HEK293 (cell line): ENCODE data around the gene TEX38.

Experiments used
- ATF2 ChIP-seq: fragments of 450-650 bp; formaldehyde crosslinking; IDR thresholded peaks from 2 replicates; pipeline ENCODE4 v1.5.1; 2016; ENCODE audit warnings: missing biosample characterization, missing genetic modification characterization, low read depth
- GLI2 ChIP-seq: fragments of 450-650 bp; formaldehyde crosslinking; IDR thresholded peaks from 2 replicates; pipeline ENCODE4; 2017; ENCODE audit warnings: missing biosample characterization, missing genetic modification characterization, low read depth, borderline replicate concordance
- HOXA7 ChIP-seq: sonication (generic); formaldehyde crosslinking; IDR thresholded peaks from 2 replicates; pipeline ENCODE4 v1.8.1; 2022; ENCODE audit warnings: missing genetic modification reagents, borderline replicate concordance
- MZF1 ChIP-seq: fragments of 450-650 bp; formaldehyde crosslinking; IDR thresholded peaks from 2 replicates; pipeline ENCODE4 v1.5.1; 2017; ENCODE audit warnings: missing biosample characterization, missing genetic modification characterization, borderline replicate concordance
- WT1 ChIP-seq: fragments of 450-650 bp; formaldehyde crosslinking; IDR thresholded peaks from 2 replicates; pipeline ENCODE4 v1.5.1; 2016; ENCODE audit warnings: missing biosample characterization, missing genetic modification characterization
- ZBTB10 ChIP-seq: fragments of 450-650 bp; formaldehyde crosslinking; IDR thresholded peaks from 2 replicates; pipeline ENCODE4 v1.5.1; 2016; ENCODE audit warnings: missing biosample characterization, missing genetic modification characterization
- ZBTB21 ChIP-seq: fragments of 450-650 bp; formaldehyde crosslinking; IDR thresholded peaks from 2 replicates; pipeline ENCODE4 v1.5.1; 2017; ENCODE audit warnings: missing biosample characterization, missing genetic modification characterization
- ZBTB7A ChIP-seq: fragments of 450-650 bp; formaldehyde crosslinking; IDR thresholded peaks from 2 replicates; pipeline ENCODE4 v1.5.1; 2016; ENCODE audit warnings: low read depth, missing biosample characterization, missing genetic modification characterization
- ZNF133 ChIP-seq: fragments of 450-650 bp; formaldehyde crosslinking; IDR thresholded peaks from 2 replicates; pipeline ENCODE4 v1.5.1; 2016; ENCODE audit warnings: missing biosample characterization, missing genetic modification characterization
- ZNF155 ChIP-seq: fragments of 450-650 bp; formaldehyde crosslinking; IDR thresholded peaks from 2 replicates; pipeline ENCODE4 v1.5.1; 2016; ENCODE audit warnings: missing biosample characterization, missing genetic modification characterization
- ZNF157 ChIP-seq: fragments of 450-650 bp; formaldehyde crosslinking; IDR thresholded peaks from 2 replicates; pipeline ENCODE4 v1.5.1; 2016; ENCODE audit warnings: missing biosample characterization, missing genetic modification characterization
- ZNF18 ChIP-seq: fragments of 450-650 bp; formaldehyde crosslinking; IDR thresholded peaks from 2 replicates; pipeline ENCODE4 v1.5.1; 2016; ENCODE audit warnings: missing biosample characterization, missing genetic modification characterization
- ZNF354C ChIP-seq: fragments of 450-650 bp; formaldehyde crosslinking; IDR thresholded peaks from 2 replicates; pipeline ENCODE4 v1.5.1; 2016; ENCODE audit warnings: missing biosample characterization, missing genetic modification characterization, low read depth, borderline replicate concordance
- ZNF394 ChIP-seq: fragments of 450-650 bp; formaldehyde crosslinking; IDR thresholded peaks from 2 replicates; pipeline ENCODE4 v1.5.1; 2016; ENCODE audit warnings: missing biosample characterization, missing genetic modification characterization, mild to moderate bottlenecking, moderate library complexity, borderline replicate concordance
- ZNF398 ChIP-seq: fragments of 450-650 bp; formaldehyde crosslinking; IDR thresholded peaks from 2 replicates; pipeline ENCODE4 v1.5.1; 2017; ENCODE audit warnings: missing biosample characterization, missing genetic modification characterization
- ZNF473 ChIP-seq: fragments of 450-650 bp; formaldehyde crosslinking; IDR thresholded peaks from 2 replicates; pipeline ENCODE4 v1.5.1; 2017; ENCODE audit warnings: missing biosample characterization, missing genetic modification characterization
- ZNF544 ChIP-seq: fragments of 450-650 bp; formaldehyde crosslinking; IDR thresholded peaks from 2 replicates; pipeline ENCODE4 v1.5.0; 2017; ENCODE audit warnings: missing biosample characterization, missing genetic modification characterization
- ZNF555 ChIP-seq: fragments of 450-650 bp; formaldehyde crosslinking; conservative IDR thresholded peaks from 2 replicates; pipeline ENCODE4 v1.5.1; 2017; ENCODE audit warnings: missing biosample characterization, mild to moderate bottlenecking, missing genetic modification characterization, inconsistent platforms
- ZNF600 ChIP-seq: fragments of 450-650 bp; formaldehyde crosslinking; IDR thresholded peaks from 2 replicates; pipeline ENCODE4 v1.5.1; 2016; ENCODE audit warnings: missing biosample characterization, missing genetic modification characterization
- ZNF654 ChIP-seq: fragments of 450-650 bp; formaldehyde crosslinking; IDR thresholded peaks from 2 replicates; pipeline ENCODE4 v1.5.1; 2016; ENCODE audit warnings: low read depth, missing biosample characterization, missing genetic modification characterization
- ZNF670 ChIP-seq: fragments of 450-650 bp; formaldehyde crosslinking; IDR thresholded peaks from 2 replicates; pipeline ENCODE4 v1.5.1; 2016; ENCODE audit warnings: missing biosample characterization, missing genetic modification characterization, low read depth
- ZNF677 ChIP-seq: fragments of 450-650 bp; IDR thresholded peaks from 2 replicates; pipeline ENCODE4 v1.5.0; 2018; ENCODE audit warnings: missing biosample characterization, mild to moderate bottlenecking, missing genetic modification characterization, moderate library complexity
- ZNF704 ChIP-seq: fragments of 450-650 bp; formaldehyde crosslinking; IDR thresholded peaks from 2 replicates; pipeline ENCODE4 v1.5.1; 2016; ENCODE audit warnings: missing biosample characterization, missing genetic modification characterization
- ZNF747 ChIP-seq: fragments of 450-650 bp; formaldehyde crosslinking; IDR thresholded peaks from 2 replicates; pipeline ENCODE4 v1.5.1; 2016; ENCODE audit warnings: missing biosample characterization, missing genetic modification characterization
- ZNF768 ChIP-seq: fragments of 450-650 bp; formaldehyde crosslinking; IDR thresholded peaks from 2 replicates; pipeline ENCODE4 v1.5.1; 2018; ENCODE audit warnings: missing biosample characterization, mild to moderate bottlenecking, missing genetic modification characterization
- ZNF843 ChIP-seq: fragments of 450-650 bp; formaldehyde crosslinking; IDR thresholded peaks from 2 replicates; pipeline ENCODE4 v1.5.1; 2016; ENCODE audit warnings: missing biosample characterization, missing genetic modification characterization
- TF ChIP-seq, protein P1 (sequence below): fragments of 450-650 bp; formaldehyde crosslinking; IDR thresholded peaks from 2 replicates; pipeline ENCODE4 v1.5.1; 2016; ENCODE audit warnings: missing biosample characterization, missing genetic modification characterization
- TF ChIP-seq, protein P2 (sequence below): fragments of 450-650 bp; formaldehyde crosslinking; IDR thresholded peaks from 2 replicates; pipeline ENCODE4; 2016; ENCODE audit warnings: missing biosample characterization, missing genetic modification characterization

TEX38 gene

GRCh38 chr1:46718727-46719622 lies 47.3 kb downstream of the TEX38 start, which contains the start of gene EFCAB14 (continued):
- TF ChIP-seq ATF2 (tag by site-specific recombination), result peak; percentile 98
- TF ChIP-seq WT1 (tag by site-specific recombination), result no peak; the same call in 1 of the 2 replicates
- no peak for TF ChIP-seq ZNF155
- no peak for TF ChIP-seq ZNF354C (tag by site-specific recombination)
- no peak for TF ChIP-seq ZNF473 (tag by site-specific recombination)
- no peak for TF ChIP-seq HOXA7
- no peak for TF ChIP-seq GLI2
- no peak for TF ChIP-seq ZNF133
- TF ChIP-seq ZNF704, result no peak
- no peak for TF ChIP-seq ZNF394
- no peak for TF ChIP-seq MZF1 (tag by site-specific recombination)
- no peak for TF ChIP-seq ZNF747 (tag by site-specific recombination)
- TF ChIP-seq, protein P1, sequence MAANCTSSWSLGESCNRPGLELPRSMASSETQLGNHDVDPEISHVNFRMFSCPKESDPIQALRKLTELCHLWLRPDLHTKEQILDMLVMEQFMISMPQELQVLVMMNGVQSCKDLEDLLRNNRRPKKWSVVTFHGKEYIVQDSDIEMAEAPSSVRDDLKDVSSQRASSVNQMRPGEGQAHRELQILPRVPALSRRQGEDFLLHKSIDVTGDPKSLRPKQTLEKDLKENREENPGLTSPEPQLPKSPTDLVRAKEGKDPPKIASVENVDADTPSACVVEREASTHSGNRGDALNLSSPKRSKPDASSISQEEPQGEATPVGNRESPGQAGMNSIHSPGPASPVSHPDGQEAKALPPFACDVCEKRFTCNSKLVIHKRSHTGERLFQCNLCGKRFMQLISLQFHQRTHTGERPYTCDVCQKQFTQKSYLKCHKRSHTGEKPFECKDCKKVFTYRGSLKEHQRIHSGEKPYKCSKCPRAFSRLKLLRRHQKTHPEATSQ (tag by site-specific recombination), result no peak
- no peak for TF ChIP-seq ZNF768
- no peak for TF ChIP-seq ZNF654 (tag by site-specific recombination)
- TF ChIP-seq ZNF555 (tag by site-specific recombination), result no peak
- peak; percentile 52; the same call in 1 of the 2 replicates for TF ChIP-seq ZNF843 (tag by site-specific recombination)
- TF ChIP-seq ZBTB10 (tag by site-specific recombination), result peak; percentile 65
- TF ChIP-seq ZBTB7A (tag by site-specific recombination), result peak; percentile 56
- TF ChIP-seq ZNF544 (tag by site-specific recombination), result no peak
- TF ChIP-seq ZNF600 (tag by site-specific recombination), result no peak; the same call in none of the 2 replicates
- TF ChIP-seq, protein P2, sequence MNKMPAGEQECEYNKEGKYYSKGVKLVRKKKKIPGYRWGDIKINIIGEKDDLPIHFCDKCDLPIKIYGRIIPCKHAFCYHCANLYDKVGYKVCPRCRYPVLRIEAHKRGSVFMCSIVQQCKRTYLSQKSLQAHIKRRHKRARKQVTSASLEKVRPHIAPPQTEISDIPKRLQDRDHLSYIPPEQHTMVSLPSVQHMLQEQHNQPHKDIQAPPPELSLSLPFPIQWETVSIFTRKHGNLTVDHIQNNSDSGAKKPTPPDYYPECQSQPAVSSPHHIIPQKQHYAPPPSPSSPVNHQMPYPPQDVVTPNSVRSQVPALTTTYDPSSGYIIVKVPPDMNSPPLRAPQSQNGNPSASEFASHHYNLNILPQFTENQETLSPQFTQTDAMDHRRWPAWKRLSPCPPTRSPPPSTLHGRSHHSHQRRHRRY, result no peak
- TF ChIP-seq ZNF677 (tag by site-specific recombination), result no peak
- TF ChIP-seq ZBTB21 (tag by site-specific recombination), result peak; percentile 97
- TF ChIP-seq ZNF157 (tag by site-specific recombination), result no peak
- TF ChIP-seq ZNF398 (tag by site-specific recombination), result peak; percentile 38; the same call in 1 of the 2 replicates
- TF ChIP-seq ZNF18 (tag by site-specific recombination), result no peak
- TF ChIP-seq ZNF670, result no peak
